Right kidney (tissue), 9 donors: Measurements from ENCODE around the gene NUPR2.
A peak's percentile ranks its signal among the peaks of the same experiment; 100 is the strongest.
"Not testable (repeated sequence)": the region's sequence is repeated elsewhere in the genome, so short reads cannot be mapped to it uniquely, and the experiment has no call there.

Experiments
- DNase-seq: peaks from one replicate; pipeline ENCODE4 v3.0.0-alpha.2; 2016
- long read RNA-seq, 8 donors: transcript quantifications; one replicate each; lab custom pipeline, GENCODE V29; 2026

Gene NUPR2, protein sequence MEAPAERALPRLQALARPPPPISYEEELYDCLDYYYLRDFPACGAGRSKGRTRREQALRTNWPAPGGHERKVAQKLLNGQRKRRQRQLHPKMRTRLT
- long read RNA-seq, donor 1, transcript NUPR2-201 (2 exons, 603 nt) = major isoform, 12 of 12 reads
- long read RNA-seq, donor 1, partial matches to known transcripts = 0 of 12 reads
- long read RNA-seq, donor 1, other reads (novel, unspliced or antisense) = 0 of 12 reads
- long read RNA-seq, donor 2, transcript NUPR2-201 (2 exons, 603 nt) = major isoform, 5 of 5 reads
- long read RNA-seq, donor 2, partial matches to known transcripts = 0 of 5 reads
- long read RNA-seq, donor 2, other reads (novel, unspliced or antisense) = 0 of 5 reads
- long read RNA-seq, donor 3, partial matches to known transcripts = 0 of 2 reads
- long read RNA-seq, donor 3, other reads (novel, unspliced or antisense) = 0 of 2 reads
- long read RNA-seq, donor 4, partial matches to known transcripts = 0 of 4 reads
- long read RNA-seq, donor 4, other reads (novel, unspliced or antisense) = 0 of 4 reads
- long read RNA-seq, donor 5, partial matches to known transcripts = 0 of 3 reads
- long read RNA-seq, donor 5, other reads (novel, unspliced or antisense) = 0 of 3 reads
- long read RNA-seq, donor 6, transcript NUPR2-201 (2 exons, 603 nt) = major isoform, 5 of 5 reads
- long read RNA-seq, donor 6, partial matches to known transcripts = 0 of 5 reads
- long read RNA-seq, donor 6, other reads (novel, unspliced or antisense) = 0 of 5 reads
- long read RNA-seq, donor 7, transcript NUPR2-201 (2 exons, 603 nt) = major isoform, 7 of 7 reads
- long read RNA-seq, donor 7, partial matches to known transcripts = 0 of 7 reads
- long read RNA-seq, donor 7, other reads (novel, unspliced or antisense) = 0 of 7 reads
- long read RNA-seq, donor 8, transcript NUPR2-201 (2 exons, 603 nt) = major isoform, 6 of 6 reads
- long read RNA-seq, donor 8, partial matches to known transcripts = 0 of 6 reads
- long read RNA-seq, donor 8, other reads (novel, unspliced or antisense) = 0 of 6 reads

- DNase-seq = peak; percentile 68
These were observed at the start of gene NUPR2 for GRCh38 chr7:56115852-56116538. TSS of gene NUPR2 (minus strand) at chr7:56116417. CDS start at chr7:56116314, 103 bp downstream.

- DNase-seq = no peak
These were observed 41.1 kb upstream of the NUPR2 start for GRCh38 chr7:56157238-56157790.

GRCh38 chr7:56131062-56131461 is 14.8 kb upstream of the NUPR2 start:
- not testable (repeated sequence) for DNase-seq

- DNase-seq = no peak
These were observed 11.2 kb upstream of the NUPR2 start for GRCh38 chr7:56127241-56127975.

DNA sequence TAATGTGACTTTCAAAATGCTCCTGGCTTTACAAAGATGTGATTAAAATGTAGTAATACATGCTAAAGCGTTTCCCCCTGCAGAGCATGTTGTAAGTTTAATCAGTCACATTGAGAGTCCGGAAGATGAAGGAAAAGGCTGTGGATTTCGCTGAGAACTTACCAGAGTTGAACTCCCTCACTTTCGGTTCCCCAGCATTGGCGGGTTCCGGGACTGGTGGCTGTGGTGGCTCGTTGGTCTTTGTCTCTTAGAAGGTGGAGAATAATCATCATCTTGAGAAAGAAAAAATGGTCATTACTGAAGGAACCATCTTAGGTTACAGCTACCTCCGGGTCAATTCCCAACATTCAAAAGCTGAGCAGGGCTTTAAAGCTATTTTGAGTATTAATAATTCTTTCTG is 9.6 kb upstream of the NUPR2 start:
- DNase-seq = no peak

DNA sequence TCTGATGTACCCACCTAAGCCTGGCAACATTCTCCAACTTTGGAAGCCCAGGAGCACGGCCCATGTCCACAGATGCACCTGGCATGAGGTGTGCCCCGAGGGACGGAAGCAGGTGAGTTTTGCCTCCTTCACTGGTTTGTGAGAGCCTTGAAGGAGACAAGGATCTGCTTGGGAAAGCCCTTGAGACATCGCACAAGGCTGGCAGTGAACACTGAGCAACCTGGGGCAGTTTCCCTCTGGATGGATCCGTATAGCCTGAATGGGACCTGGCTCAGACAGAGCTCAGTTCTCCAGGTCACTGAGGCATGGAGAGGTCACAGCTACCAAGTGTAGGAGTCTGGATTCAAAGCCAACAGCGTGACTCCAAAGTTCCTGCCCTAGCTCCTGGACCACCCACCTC is 8.8 kb upstream of the NUPR2 start:
- no peak for DNase-seq

DNA sequence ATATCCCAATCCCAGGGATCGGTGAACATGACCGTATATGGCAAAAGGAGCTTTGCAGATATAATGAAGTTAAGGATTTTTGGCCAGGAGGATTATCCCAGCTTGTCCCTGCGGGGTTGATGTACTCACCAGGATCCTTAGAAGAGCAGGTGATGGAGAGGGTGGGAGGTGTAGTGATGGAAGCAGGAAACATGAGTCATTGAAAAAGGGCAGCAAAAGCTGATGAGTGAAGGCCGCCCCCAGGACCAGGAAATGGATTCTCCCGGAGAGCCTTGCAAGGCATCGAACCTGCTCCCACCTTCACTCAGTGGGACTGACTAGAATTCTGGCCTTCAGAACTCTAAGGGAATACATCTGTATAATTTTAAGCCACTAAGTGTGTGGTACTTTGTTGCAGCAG is 5.2 kb upstream of the NUPR2 start:
- DNase-seq = no peak

GRCh38 chr7:56112244-56112643 is 4.0 kb downstream of the NUPR2 start:
- not testable (repeated sequence) for DNase-seq

GRCh38 chr7:56110611-56111010 is 5.6 kb downstream of the NUPR2 start:
- DNase-seq = no peak

- no peak for DNase-seq
These were observed 8.3 kb downstream of the NUPR2 start for GRCh38 chr7:56107954-56108258.

DNA sequence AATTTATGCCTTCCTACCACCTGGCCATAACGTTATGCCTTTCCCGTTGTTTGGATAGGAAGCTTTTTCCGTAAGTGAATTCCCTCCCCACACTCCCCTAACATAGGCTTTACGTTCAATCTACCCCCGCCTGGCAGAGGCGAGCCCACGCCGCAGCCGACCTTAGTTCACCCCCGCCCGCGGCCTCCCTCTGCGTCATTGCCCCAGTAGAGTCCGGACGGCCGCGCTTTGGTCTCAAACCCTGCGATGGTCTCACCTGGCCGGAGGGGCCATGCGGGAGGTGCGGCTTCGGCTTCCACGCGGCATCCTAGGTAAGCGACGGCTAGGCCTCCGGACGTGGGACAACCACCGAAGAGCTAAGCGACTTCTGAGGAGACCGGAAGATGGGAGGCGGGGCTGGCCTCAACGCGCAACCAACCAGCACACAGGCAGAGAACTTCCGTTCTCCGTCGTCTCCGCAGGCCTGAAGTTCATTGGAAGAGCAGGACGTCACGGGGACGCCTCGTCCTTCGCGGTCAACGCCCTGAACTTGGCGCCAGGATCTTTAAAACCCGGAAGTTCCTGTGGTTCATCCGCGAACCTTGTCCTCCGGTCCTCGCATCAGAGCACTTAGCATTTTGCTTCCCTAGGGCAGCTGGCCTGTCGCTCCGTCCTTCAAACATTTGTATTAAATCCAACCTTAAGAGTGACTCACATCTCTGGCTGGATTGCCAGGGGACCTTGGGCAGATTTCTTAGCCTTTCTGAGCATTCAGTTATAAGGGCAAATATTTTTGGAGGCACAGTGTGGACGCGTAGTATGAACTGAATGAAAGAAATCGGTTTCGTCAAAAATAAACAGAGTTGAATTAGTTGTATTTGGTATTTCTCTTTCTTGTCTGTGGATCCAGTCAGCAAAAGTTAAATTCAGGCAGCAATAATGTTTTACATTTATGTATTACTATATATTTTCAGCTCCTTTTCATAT is 9.8 kb downstream of the NUPR2 start, which contains the start of gene CHCHD2:
Gene CHCHD2 (minus strand): TSS at position 369 of the 966 bp plus-strand sequence. CDS start 63 bp downstream, at position 306.
- peak; percentile 87 for DNase-seq

DNA sequence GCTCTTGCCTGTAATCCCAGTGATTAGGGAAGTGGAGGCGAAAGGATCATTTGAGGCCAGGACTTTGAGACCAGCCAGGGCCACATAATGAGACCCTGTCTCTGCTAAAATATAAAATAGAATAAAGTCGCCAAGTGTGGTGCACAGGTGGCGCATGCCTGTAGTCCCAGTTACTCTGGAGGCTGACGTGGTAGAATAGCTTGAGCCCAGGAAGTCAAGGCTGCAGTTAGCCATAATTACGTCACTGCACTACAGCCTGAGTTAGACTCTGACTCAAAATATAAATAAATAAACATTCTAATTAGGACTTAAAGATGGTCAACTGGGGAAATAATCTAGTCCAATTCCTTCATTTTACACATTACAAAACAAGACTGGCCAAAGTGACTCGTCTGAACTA is 10.7 kb downstream of the NUPR2 start:
- DNase-seq = peak; percentile 21

- not testable (repeated sequence) for DNase-seq
These were observed 12.1 kb downstream of the NUPR2 start for GRCh38 chr7:56104138-56104537.

- no peak for DNase-seq
These were observed 16.6 kb downstream of the NUPR2 start for GRCh38 chr7:56099653-56100052.

- not testable (repeated sequence) for DNase-seq
These were observed 17.8 kb downstream of the NUPR2 start for GRCh38 chr7:56098187-56099008.

DNA sequence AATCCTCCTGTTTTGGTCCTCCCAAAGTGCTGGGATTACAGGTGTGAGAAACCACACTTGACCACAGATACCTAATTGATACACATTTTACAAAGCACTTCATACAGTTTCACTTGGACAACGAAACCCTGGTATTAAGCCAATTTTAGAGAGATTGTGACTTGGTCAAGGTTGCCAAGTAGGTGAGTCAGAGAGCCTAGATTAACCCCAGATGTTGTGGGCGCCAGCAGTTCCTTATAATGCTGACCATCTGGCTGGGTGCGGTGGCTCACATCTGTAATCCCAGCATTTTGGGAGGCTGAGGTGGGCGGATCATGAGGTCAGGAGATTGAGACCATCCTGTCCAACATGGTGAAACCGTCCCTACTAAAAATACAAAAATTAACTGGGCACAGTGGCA is 18.5 kb downstream of the NUPR2 start:
- no peak for DNase-seq

DNA sequence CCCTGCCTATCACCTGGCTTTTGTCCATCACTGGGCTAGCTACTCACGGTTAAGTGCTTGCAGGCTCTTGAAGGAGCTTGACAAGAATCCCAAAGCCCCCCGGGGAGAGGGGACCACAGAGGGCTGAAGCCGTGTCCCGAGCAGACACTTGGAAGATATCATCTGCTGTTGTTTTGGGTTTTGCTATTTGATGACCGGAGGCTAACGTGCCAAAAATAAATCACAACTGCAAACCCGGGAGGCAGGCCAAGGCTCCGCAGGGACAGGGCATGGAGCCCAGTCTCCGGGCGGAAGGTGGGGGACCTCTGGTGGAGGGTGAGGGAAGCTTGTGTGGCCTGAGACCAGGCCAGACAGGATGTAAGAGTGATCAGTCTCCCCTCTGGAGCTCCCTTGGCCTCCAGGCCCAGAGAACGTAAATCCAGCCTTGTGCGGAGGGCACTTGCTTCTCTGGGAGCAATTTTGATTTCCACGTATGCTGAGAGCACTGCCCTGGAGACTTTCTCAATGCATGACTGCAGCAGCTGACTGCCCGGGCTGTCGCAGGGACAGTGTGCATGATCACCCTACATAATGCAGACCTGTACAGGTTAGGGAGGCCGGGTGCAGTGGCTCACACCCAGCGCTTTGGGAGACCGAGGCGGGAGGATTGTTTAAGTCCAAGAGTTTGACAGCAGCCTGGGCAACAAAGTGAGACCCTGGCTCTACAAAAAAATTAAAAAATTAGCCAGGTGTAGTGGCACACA is 23.3 kb downstream of the NUPR2 start, which contains the start of gene PHKG1:
Gene PHKG1 (minus strand): TSS at position 164 of the 743 bp plus-strand sequence. CDS start 4,011 bp downstream, outside the sequence.
- DNase-seq = no peak

DNA sequence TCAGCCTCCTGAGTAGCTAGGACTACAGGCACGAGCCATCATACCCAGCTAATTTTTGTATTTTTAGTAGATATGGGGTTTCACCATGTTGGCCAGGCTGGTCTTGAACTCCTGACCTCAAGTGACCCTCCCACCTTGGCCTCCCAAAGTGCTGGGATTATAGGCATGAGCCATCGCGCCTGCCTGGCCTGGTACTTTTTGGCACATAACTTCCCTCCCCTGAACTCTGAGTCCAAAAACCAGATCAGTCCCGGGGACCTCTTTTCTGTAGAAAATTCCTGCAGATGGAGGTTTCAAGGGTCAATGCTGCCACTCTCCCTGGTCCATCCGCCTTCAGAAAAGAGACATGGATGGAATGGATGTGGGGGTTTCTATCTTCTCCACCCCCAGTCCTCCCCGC is 23.8 kb downstream of the NUPR2 start:
- not testable (repeated sequence) for DNase-seq
